HG03442 (cell line): Measurements from ENCODE around the gene TRPM7.
"Not testable (repeated sequence)": the region's sequence is repeated elsewhere in the genome, so short reads cannot be mapped to it uniquely, and the experiment has no call there.

ENCODE experiments used
- ATAC-seq: cut with Tn5 transposase; IDR thresholded peaks from one replicate; pipeline ENCODE4 v1.9.1; 2021; ENCODE audit warnings: mild to moderate bottlenecking, moderate library complexity; ENCODE audit not compliant: unreplicated experiment

Gene TRPM7

GRCh38 chr15:50573842-50574241 is 112.8 kb downstream of the TRPM7 start:
- ATAC-seq = not testable (repeated sequence)

- ATAC-seq = no peak
Observed at GRCh38 chr15:50563756-50564155, 122.8 kb downstream of the TRPM7 start.

GRCh38 chr15:50562735-50563640 is 123.6 kb downstream of the TRPM7 start:
- no peak for ATAC-seq

- no peak for ATAC-seq
Observed at GRCh38 chr15:50558012-50558411, 128.6 kb downstream of the TRPM7 start.

GRCh38 chr15:50556642-50557371 is 129.8 kb downstream of the TRPM7 start:
- no peak for ATAC-seq

GRCh38 chr15:50552238-50552637 is 134.4 kb downstream of the TRPM7 start:
- ATAC-seq = no peak

- no peak for ATAC-seq
Observed at GRCh38 chr15:50549326-50549725, 137.3 kb downstream of the TRPM7 start.

GRCh38 chr15:50546566-50546965 is 140.0 kb downstream of the TRPM7 start, which contains the start of gene USP50:
Gene USP50, minus strand, starts transcription at chr15:50546666. Its CDS starts 141 bp downstream, at chr15:50546525.
- no peak for ATAC-seq

- ATAC-seq = no peak
Observed at GRCh38 chr15:50544368-50544767, 142.2 kb downstream of the TRPM7 start.

GRCh38 chr15:50543556-50543955 is 143.0 kb downstream of the TRPM7 start:
- no peak for ATAC-seq

- ATAC-seq = no peak
Observed at GRCh38 chr15:50542887-50543210, 143.7 kb downstream of the TRPM7 start.

GRCh38 chr15:50531766-50532165 is 154.8 kb downstream of the TRPM7 start:
- no peak for ATAC-seq

GRCh38 chr15:50531163-50531562 is 155.4 kb downstream of the TRPM7 start:
- ATAC-seq = no peak

GRCh38 chr15:50523851-50524251 is 162.7 kb downstream of the TRPM7 start:
- no peak for ATAC-seq

GRCh38 chr15:50519740-50520425 is 166.7 kb downstream of the TRPM7 start:
- no peak for ATAC-seq

- ATAC-seq = no peak
Observed at GRCh38 chr15:50513001-50513400, 173.6 kb downstream of the TRPM7 start.
